ENCODE results near the gene ZNF143.

ZNF143 gene

DNA sequence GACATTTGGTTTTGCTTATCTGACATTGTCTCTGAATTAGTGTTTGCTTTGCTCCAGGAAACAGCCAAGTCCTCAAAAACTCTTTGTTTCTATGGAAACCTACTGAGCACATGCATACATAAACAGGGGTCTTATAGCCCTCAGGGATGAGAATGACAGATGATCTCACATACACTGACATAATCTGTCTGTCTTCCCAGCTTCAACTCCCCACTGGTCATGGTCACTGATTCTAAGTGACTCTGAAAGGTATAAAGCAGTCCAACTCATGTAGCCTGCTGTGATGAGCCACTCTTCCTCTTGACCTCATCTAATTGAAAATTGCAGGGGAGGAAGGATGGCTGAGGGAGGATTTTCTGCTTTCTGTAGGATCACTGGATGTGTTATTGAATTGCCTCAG, 12.6 kb downstream of the ZNF143 start:
- TF ChIP-seq, protein P1, sequence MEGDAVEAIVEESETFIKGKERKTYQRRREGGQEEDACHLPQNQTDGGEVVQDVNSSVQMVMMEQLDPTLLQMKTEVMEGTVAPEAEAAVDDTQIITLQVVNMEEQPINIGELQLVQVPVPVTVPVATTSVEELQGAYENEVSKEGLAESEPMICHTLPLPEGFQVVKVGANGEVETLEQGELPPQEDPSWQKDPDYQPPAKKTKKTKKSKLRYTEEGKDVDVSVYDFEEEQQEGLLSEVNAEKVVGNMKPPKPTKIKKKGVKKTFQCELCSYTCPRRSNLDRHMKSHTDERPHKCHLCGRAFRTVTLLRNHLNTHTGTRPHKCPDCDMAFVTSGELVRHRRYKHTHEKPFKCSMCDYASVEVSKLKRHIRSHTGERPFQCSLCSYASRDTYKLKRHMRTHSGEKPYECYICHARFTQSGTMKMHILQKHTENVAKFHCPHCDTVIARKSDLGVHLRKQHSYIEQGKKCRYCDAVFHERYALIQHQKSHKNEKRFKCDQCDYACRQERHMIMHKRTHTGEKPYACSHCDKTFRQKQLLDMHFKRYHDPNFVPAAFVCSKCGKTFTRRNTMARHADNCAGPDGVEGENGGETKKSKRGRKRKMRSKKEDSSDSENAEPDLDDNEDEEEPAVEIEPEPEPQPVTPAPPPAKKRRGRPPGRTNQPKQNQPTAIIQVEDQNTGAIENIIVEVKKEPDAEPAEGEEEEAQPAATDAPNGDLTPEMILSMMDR (IDR thresholded peaks at IDR 0.05; ENCODE audit: low read depth, low read length, missing control alignments), result no peak
- DNase-seq (ENCODE audit: extremely low read depth, low read depth), result no peak
- no peak overlapping the region for H3K4me3 ChIP-seq (replicated peaks; ENCODE audit: low read depth, low read length)

DNA sequence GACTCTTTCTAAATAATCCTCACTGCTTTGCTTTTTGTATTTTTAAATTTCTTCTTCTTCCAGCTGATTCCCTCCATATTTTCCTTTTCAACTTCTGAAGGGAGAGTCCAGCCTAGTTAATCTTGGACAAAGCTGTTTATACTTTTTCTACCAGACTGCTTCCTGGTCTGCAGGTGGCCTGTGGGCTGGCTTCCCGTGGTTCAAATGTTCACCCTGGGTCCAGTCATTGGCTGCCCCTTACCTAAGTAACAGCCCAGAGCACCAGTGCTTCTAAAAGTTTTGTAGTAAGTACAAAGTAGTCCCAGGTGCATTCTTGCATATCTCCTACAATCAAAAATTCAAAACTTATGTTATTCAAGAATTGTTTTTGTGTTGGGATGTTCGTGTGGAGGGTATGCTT, 19.1 kb downstream of the ZNF143 start:
- H3K4me3 ChIP-seq (replicated peaks; ENCODE audit: low read depth, low read length), result no peak overlapping the region
- DNase-seq (ENCODE audit: extremely low read depth, low read depth), result no peak
- TF ChIP-seq, protein P1 (IDR thresholded peaks at IDR 0.05; ENCODE audit: low read depth, low read length, missing control alignments), result no peak

DNA sequence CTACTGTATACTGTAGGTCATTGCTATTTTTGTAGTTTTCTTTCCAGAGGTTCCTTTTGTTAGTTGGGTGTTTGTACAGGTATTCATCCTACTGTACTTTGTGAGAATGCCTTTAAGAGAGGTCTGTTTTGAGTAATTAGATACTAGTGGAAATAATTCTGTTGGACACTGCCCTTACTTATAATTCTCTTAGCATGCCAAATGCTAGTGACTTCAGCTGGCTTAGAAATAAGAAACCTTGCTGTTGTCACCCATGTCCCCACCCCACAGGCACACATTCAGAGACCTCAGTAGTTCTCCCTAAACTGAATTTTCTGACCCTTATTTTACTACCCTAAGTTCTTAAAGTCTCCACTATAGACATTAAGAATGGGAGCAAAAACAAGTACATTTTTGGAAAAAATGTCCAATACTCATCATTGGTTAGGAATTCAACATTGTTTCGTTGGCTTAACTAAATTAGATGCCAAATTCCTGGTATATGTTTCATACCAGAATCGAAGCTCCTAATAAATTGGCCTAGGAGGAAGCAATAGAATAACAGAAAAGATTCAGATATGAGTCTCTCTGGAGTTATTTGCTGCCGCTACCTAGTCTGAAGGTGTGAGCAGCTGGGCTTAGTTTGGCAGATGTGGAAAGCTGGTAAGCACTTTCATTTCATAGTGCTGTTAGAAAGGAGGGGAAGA, 28.4 kb downstream of the ZNF143 start:
- H3K4me3 ChIP-seq (replicated peaks; ENCODE audit: low read depth, low read length), result no peak overlapping the region
- DNase-seq (ENCODE audit: extremely low read depth, low read depth), result no peak
- TF ChIP-seq, protein P1 (IDR thresholded peaks at IDR 0.05; ENCODE audit: low read depth, low read length, missing control alignments), result no peak

DNA sequence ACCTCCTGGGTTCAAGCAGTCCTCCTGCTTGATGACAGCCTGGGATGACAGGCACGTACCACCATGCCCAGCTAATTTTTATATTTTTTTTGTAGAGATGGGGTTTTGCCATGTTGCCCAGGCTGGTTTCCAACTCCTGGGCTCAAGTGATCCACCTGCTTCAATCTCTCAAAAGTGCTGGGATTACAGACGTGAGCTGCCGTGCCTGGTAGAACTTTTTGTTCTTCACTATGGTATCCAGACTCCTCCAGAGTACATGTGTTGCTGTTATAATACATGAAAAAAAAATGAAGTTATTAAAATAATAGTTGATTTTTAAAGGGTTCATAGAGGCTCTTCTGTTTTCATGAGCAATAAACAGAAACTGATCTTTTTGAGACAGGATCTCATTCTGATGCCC, 29.6 kb downstream of the ZNF143 start:
- DNase-seq (ENCODE audit: extremely low read depth, low read depth), result no peak
- TF ChIP-seq, protein P1 (IDR thresholded peaks at IDR 0.05; ENCODE audit: low read depth, low read length, missing control alignments), result no peak
- no peak overlapping the region for H3K4me3 ChIP-seq (replicated peaks; ENCODE audit: low read depth, low read length)

GRCh38 chr11:9493492-9493891, 32.7 kb downstream of the ZNF143 start:
- no peak overlapping the region for H3K4me3 ChIP-seq (replicated peaks; ENCODE audit: low read depth, low read length)
- no peak for DNase-seq (ENCODE audit: extremely low read depth, low read depth)
- TF ChIP-seq, protein P1 (IDR thresholded peaks at IDR 0.05; ENCODE audit: low read depth, low read length, missing control alignments), result no peak

DNA sequence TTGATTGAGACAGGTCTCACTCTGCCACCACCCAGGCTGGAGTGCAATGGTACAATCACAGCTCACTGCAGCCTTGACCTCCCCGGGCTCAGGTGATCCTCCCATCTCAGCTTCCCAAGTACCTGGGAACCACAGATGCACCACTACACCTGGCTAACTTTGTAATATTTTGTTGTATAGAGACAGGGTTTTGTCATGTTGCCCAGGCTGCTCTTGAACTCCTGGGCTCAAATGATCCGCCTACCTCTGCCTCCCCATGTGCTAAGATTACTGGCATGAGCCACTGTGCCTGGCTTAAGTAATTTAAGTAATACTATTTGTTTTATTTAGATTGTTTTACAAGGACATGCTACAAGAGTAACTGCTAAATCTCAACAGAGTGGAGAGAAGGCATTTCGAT, 33.5 kb downstream of the ZNF143 start:
- no peak for DNase-seq (ENCODE audit: extremely low read depth, low read depth)
- TF ChIP-seq, protein P1 (IDR thresholded peaks at IDR 0.05; ENCODE audit: low read depth, low read length, missing control alignments), result no peak
- no peak overlapping the region for H3K4me3 ChIP-seq (replicated peaks; ENCODE audit: low read depth, low read length)

Data from HFF-Myc (cell line).